Measurements from ENCODE around the gene OXCT2. TPM values are rescaled to one million over a fixed set of nuclear protein-coding genes. Genes with fewer than 3 reads are reported as not detected.

Gene OXCT2
- total RNA-seq, 3 donors from 2014 or later, result 1.9 to 3.3 (median 2.2) TPM

DNA sequence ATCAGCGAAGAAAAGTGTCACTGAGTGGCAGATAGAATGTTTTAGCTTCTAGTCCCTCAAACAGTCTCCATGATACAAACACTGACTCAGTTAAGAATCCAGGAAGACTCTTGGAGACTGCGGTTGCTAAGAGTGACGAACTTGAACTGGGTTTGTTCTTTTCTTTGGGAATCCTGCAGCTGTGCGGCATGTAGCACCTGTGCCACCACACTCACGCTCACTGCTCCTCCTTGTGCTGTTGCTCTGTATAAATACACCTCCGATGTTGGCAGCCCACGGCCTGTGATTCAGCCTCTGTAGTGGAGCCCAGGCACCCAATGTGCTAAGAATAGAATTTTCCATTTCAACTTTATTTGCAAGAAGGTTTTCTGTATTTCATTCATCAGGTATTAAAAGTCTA is 38.0 kb downstream of the OXCT2 start:
- DNase-seq (no peak), ATAC-seq (no peak)
- TF ChIP-seq, protein P1, sequence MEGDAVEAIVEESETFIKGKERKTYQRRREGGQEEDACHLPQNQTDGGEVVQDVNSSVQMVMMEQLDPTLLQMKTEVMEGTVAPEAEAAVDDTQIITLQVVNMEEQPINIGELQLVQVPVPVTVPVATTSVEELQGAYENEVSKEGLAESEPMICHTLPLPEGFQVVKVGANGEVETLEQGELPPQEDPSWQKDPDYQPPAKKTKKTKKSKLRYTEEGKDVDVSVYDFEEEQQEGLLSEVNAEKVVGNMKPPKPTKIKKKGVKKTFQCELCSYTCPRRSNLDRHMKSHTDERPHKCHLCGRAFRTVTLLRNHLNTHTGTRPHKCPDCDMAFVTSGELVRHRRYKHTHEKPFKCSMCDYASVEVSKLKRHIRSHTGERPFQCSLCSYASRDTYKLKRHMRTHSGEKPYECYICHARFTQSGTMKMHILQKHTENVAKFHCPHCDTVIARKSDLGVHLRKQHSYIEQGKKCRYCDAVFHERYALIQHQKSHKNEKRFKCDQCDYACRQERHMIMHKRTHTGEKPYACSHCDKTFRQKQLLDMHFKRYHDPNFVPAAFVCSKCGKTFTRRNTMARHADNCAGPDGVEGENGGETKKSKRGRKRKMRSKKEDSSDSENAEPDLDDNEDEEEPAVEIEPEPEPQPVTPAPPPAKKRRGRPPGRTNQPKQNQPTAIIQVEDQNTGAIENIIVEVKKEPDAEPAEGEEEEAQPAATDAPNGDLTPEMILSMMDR (IDR thresholded peaks at IDR 0.05), result no peak
- H3K4me3 ChIP-seq, result no peak overlapping the region
- no peaks in the 10 kb centered on the region for H3K9me3 ChIP-seq
- intact Hi-C loops (cut with DNase I, micrococcal nuclease), result no loop called here
- H3K4me1 ChIP-seq (ENCODE audit: low read depth), result no peaks in the 10 kb centered on the region
- no peaks in the 10 kb centered on the region for H3K36me3 ChIP-seq (ENCODE audit: low read depth)

DNA sequence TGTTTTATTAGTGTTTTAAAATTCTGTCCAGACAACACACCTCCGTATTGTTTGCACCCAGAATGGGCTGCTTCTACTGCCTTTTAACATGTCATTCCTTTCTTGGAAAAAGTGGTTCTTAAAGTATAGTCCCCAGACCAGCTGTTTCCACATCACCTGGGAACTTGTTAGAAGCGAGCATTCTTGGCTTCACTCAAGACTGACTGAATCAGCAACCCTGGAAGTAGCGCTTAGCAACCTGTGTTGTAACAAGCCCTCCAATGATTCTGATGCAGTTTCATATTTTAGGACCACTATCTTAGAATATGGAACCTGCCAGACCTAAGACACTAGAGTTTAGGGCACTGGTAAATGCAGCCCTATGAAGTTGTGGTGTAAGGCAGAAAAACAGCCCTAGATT is 38.4 kb downstream of the OXCT2 start:
- H3K9me3 ChIP-seq, result no peaks in the 10 kb centered on the region
- DNase-seq, result no peak
- ATAC-seq, result no peak
- H3K4me3 ChIP-seq, result no peak overlapping the region
- no peaks in the 10 kb centered on the region for H3K4me1 ChIP-seq (ENCODE audit: low read depth)
- TF ChIP-seq, protein P1 (IDR thresholded peaks at IDR 0.05), result no peak
- H3K36me3 ChIP-seq (ENCODE audit: low read depth), result no peaks in the 10 kb centered on the region
- intact Hi-C loops (cut with DNase I, micrococcal nuclease), result no loop called here

DNA sequence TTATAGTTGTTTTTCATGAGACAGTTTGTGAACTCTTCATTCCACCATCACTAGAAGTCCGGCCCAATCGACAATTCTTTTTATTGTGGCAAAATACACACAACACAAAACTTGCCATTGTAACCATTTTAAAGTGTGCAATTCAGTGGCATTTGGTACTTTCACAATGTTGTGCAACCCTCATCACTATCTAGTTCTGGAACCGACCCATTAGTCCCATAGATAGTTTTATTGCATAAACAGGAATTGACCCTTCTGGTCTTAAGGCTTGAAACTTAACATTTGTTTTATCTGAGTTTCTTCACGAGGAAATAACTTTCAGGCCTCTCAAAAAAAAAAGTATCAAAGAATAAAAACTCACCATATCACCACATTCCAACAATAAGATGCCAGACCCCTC is 41.3 kb downstream of the OXCT2 start:
- no peak for DNase-seq
- no peaks in the 10 kb centered on the region for H3K9me3 ChIP-seq
- TF ChIP-seq, protein P1 (IDR thresholded peaks at IDR 0.05), result no peak
- H3K4me1 ChIP-seq (ENCODE audit: low read depth), result no peaks in the 10 kb centered on the region
- no peaks in the 10 kb centered on the region for H3K36me3 ChIP-seq (ENCODE audit: low read depth)
- no peak overlapping the region for H3K4me3 ChIP-seq
- intact Hi-C loops (cut with DNase I, micrococcal nuclease), result loop anchor here in 1 of 2 donors (10.0 kb wide), 1 partner anchor 125 kb away; no protein-coding TSS in a partner anchor
- no peak for ATAC-seq

- Histone ChIP-seq H3K9me3 (no peaks in the 10 kb centered on the region), H3K36me3 (ENCODE audit: low read depth) (no peaks in the 10 kb centered on the region), H3K4me3 (no peak overlapping the region), H3K4me1 (ENCODE audit: low read depth) (no peaks in the 10 kb centered on the region)
- TF ChIP-seq, protein P1 (IDR thresholded peaks at IDR 0.05), result no peak
- DNase-seq, result no peak
- ATAC-seq, result no peak
- intact Hi-C loops (cut with DNase I, micrococcal nuclease), result loop anchor here in 1 of 2 donors (10.0 kb wide), 1 partner anchor 124 kb away; no protein-coding TSS in a partner anchor
These were observed 42.1 kb downstream of the OXCT2 start for GRCh38 chr1:39729030-39729429.

DNA sequence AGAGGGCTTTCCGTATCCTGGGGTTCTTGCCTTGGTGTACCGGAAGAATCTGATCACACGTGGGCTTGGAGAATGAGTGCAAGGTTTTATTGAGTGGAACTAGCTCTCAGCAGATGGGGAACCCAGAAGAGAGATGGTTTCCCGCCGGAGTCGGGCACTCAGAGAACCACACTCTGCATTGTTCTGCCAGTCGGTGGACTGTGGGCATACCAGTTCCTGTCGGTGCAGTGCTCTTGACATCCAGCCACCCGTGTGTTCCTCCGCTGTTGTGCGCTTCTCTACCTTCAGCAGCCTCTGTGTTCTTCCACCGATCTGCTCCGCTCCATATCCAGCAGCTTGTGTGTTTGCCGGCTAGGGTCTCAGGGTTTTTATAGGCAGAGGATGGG is 43.2 kb downstream of the OXCT2 start:
- no peak for ATAC-seq
- intact Hi-C loops (cut with DNase I, micrococcal nuclease), result loop anchor here in 1 of 2 donors (10.0 kb wide), 1 partner anchor 123 kb away; no protein-coding TSS in a partner anchor
- no peak for DNase-seq
- H3K4me1 ChIP-seq (ENCODE audit: low read depth), result no peaks in the 10 kb centered on the region
- H3K4me3 ChIP-seq, result no peak overlapping the region
- H3K36me3 ChIP-seq (ENCODE audit: low read depth), result no peaks in the 10 kb centered on the region
- no peaks in the 10 kb centered on the region for H3K9me3 ChIP-seq
- TF ChIP-seq, protein P1 (IDR thresholded peaks at IDR 0.05), result no peak
